B cell (primary cell): ENCODE results near the gene SIL1.
"Not testable (repeated sequence)": the region's sequence is repeated elsewhere in the genome, so short reads cannot be mapped to it uniquely, and the experiment has no call there.

ENCODE experiments used
- EZH2 ChIP-seq: IDR thresholded peaks from 2 replicates; pipeline ENCODE4 v1.6.1; 2012; ENCODE audit warnings: borderline replicate concordance, low read depth, mild to moderate bottlenecking, moderate library complexity, low read length; ENCODE audit not compliant: insufficient read depth, poor library complexity, severe bottlenecking
- TF ChIP-seq, protein P1 (sequence below): fragments of 200-600 bp; IDR thresholded peaks from one replicate; pipeline ENCODE4 v1.8.0; 2022; ENCODE audit warnings: antibody characterized with exemption, mild to moderate bottlenecking

DNA sequence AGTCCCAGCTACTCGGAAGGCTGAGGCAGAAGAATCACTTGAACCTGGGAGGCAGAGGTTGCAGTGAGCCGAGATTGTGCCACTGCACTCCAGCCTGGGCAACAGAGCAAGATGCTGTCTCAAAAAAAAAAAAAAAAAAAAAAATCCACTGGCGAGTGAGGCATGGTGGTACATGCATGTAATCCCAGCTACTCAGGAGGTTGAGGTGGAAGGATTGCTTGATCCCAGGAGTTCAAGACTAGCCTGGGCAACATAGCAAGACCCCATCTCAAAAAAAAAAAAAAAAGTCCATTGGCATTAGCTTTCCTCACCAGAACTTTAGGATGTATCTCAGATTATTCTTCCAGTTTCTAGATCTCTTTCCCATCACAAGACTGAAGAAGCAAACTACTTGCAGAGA, 6.2 kb downstream of the SIL1 start:
- TF ChIP-seq, protein P1, sequence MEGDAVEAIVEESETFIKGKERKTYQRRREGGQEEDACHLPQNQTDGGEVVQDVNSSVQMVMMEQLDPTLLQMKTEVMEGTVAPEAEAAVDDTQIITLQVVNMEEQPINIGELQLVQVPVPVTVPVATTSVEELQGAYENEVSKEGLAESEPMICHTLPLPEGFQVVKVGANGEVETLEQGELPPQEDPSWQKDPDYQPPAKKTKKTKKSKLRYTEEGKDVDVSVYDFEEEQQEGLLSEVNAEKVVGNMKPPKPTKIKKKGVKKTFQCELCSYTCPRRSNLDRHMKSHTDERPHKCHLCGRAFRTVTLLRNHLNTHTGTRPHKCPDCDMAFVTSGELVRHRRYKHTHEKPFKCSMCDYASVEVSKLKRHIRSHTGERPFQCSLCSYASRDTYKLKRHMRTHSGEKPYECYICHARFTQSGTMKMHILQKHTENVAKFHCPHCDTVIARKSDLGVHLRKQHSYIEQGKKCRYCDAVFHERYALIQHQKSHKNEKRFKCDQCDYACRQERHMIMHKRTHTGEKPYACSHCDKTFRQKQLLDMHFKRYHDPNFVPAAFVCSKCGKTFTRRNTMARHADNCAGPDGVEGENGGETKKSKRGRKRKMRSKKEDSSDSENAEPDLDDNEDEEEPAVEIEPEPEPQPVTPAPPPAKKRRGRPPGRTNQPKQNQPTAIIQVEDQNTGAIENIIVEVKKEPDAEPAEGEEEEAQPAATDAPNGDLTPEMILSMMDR, result not testable (repeated sequence)
- TF ChIP-seq EZH2, result not testable (repeated sequence)
